NOMO-1 treated with DMSO at 0.1 percent for 48 hours (cell line): Measurements from ENCODE around the gene FAM210A.
"Not testable (repeated sequence)": the region's sequence is repeated elsewhere in the genome, so short reads cannot be mapped to it uniquely, and the experiment has no call there.

Experiments used
- DNase-seq: peaks from one replicate; lab custom pipeline; 2025; ENCODE audit not compliant: unreplicated experiment; lab: John Stamatoyannopoulos, UW

Gene FAM210A

GRCh38 chr18:13726232-13726971 lies at the start of gene FAM210A, which contains the start of gene RNMT:
Gene FAM210A, minus strand, starts transcription at chr18:13726558. Its CDS starts 44,481 bp downstream, at chr18:13682077.
Gene RNMT, plus strand, starts transcription at chr18:13726673. Its CDS starts 4,845 bp downstream, at chr18:13731518.
- peak; percentile 94 for DNase-seq

GRCh38 chr18:13775058-13775457 lies 48.7 kb upstream of the FAM210A start:
- no peak for DNase-seq

GRCh38 chr18:13762690-13763439 lies 36.5 kb upstream of the FAM210A start:
- DNase-seq = no peak

GRCh38 chr18:13760047-13760446 lies 33.7 kb upstream of the FAM210A start:
- no peak for DNase-seq

- no peak for DNase-seq
Measured at GRCh38 chr18:13758622-13759021, 32.3 kb upstream of the FAM210A start.

GRCh38 chr18:13756671-13757070 lies 30.3 kb upstream of the FAM210A start:
- DNase-seq = no peak

- DNase-seq = no peak
Measured at GRCh38 chr18:13756261-13756660, 29.9 kb upstream of the FAM210A start.

- DNase-seq = not testable (repeated sequence)
Measured at GRCh38 chr18:13751599-13751998, 25.2 kb upstream of the FAM210A start.

GRCh38 chr18:13746633-13747032 lies 20.3 kb upstream of the FAM210A start:
- no peak for DNase-seq

- no peak for DNase-seq
Measured at GRCh38 chr18:13745696-13746095, 19.3 kb upstream of the FAM210A start.

- no peak for DNase-seq
Measured at GRCh38 chr18:13735681-13736080, 9.3 kb upstream of the FAM210A start.

GRCh38 chr18:13730481-13730880 lies 4.1 kb upstream of the FAM210A start:
- no peak for DNase-seq

GRCh38 chr18:13726972-13727331 lies 594 bp upstream of the FAM210A start:
- peak; percentile 36 for DNase-seq

GRCh38 chr18:13725566-13726231 lies 659 bp downstream of the FAM210A start:
- no peak for DNase-seq

- DNase-seq = no peak
Measured at GRCh38 chr18:13720847-13721246, 5.5 kb downstream of the FAM210A start.

- DNase-seq = no peak
Measured at GRCh38 chr18:13720123-13720522, 6.2 kb downstream of the FAM210A start.

GRCh38 chr18:13716916-13717315 lies 9.4 kb downstream of the FAM210A start:
- no peak for DNase-seq

- no peak for DNase-seq
Measured at GRCh38 chr18:13715330-13715729, 11.0 kb downstream of the FAM210A start.

- DNase-seq = no peak
Measured at GRCh38 chr18:13713455-13714055, 12.8 kb downstream of the FAM210A start.

GRCh38 chr18:13712400-13713131 lies 13.8 kb downstream of the FAM210A start:
- DNase-seq = no peak

GRCh38 chr18:13710414-13710831 lies 15.9 kb downstream of the FAM210A start:
- no peak for DNase-seq
